ENCODE results near the gene NFE2L2. TPM values are rescaled to one million over a fixed set of nuclear protein-coding genes. Genes with fewer than 3 reads are reported as not detected.

NFE2L2 gene
- total and polyA plus RNA-seq, 2 donors (not counting 1 experiment from before 2014, with no cell fraction given), result 142 to 166 TPM

GRCh38 chr2:177212891-177213856 lies 51.4 kb downstream of the NFE2L2 start:
- H3K36me3 ChIP-seq (ENCODE audit: control insufficient read depth, insufficient read depth, low read length), result peaks cover 6% of the 10 kb centered on the region
- H3K9ac ChIP-seq (ENCODE audit: insufficient read depth, low read length), result peak overlapping the region; percentile 98
- no peaks in the 10 kb centered on the region for H3K9me3 ChIP-seq (ENCODE audit: control insufficient read depth, insufficient read depth, low read depth, low read length)
- no peak overlapping the region for H2AFZ ChIP-seq (ENCODE audit: low read length)
- peak overlapping the region; percentile 97 for H3K27ac ChIP-seq (ENCODE audit: insufficient read depth, low read length)
- no peak for TF ChIP-seq EZH2 (IDR thresholded peaks at IDR 0.05; ENCODE audit: low read length, missing control alignments)
- no peak for TF ChIP-seq CTCF (conservative IDR thresholded peaks at IDR 0.05 in 1 of 2, IDR thresholded peaks at IDR 0.05 in 1 of 2; ENCODE audit: low read depth in 1 of 2, low read length in 2 of 2)
- peak overlapping the region; percentile 97 for H3K4me2 ChIP-seq (ENCODE audit: extremely low read depth, insufficient read depth, low read length)
- peaks cover 2% of the 10 kb centered on the region for H3K4me1 ChIP-seq (ENCODE audit: control insufficient read depth, extremely low read depth, insufficient read depth, low read length)
- H3K4me3 ChIP-seq (replicated peaks in 1 of 4; ENCODE audit: control extremely low read depth in 1 of 4, insufficient read depth in 1 of 4, low read depth in 3 of 4, low read length in 4 of 4), result peak overlapping the region; percentile 72 to 100 (median 90)
- no peaks in the 10 kb centered on the region for H3K27me3 ChIP-seq (ENCODE audit: control insufficient read depth, insufficient read depth, low read length)
- peaks cover 58% of the 10 kb centered on the region for H3K79me2 ChIP-seq (ENCODE audit: control insufficient read depth, insufficient read depth, low read length)
- H4K20me1 ChIP-seq (ENCODE audit: control insufficient read depth, extremely low read depth, insufficient read depth, low read length), result peaks cover 4% of the 10 kb centered on the region
- DNase-seq (ENCODE audit: low read depth in 2 of 2), result peak; percentile 89 to 90

- DNase-seq (ENCODE audit: low read depth in 2 of 2), result peak; percentile 98 to 99
- H3K9me3 ChIP-seq (ENCODE audit: control insufficient read depth, insufficient read depth, low read depth, low read length), result no peaks in the 10 kb centered on the region
- H2AFZ ChIP-seq (ENCODE audit: low read length), result no peak within 1 kb of the TSS
- H3K27me3 ChIP-seq (ENCODE audit: control insufficient read depth, insufficient read depth, low read length), result no peaks in the 10 kb centered on the region
- H3K36me3 ChIP-seq (ENCODE audit: control insufficient read depth, insufficient read depth, low read length), result peaks cover 4% of the 10 kb centered on the region
- peak within 1 kb of the TSS; percentile 81 to 100 (median 90) for H3K4me3 ChIP-seq (replicated peaks in 1 of 4; ENCODE audit: control extremely low read depth in 1 of 4, insufficient read depth in 1 of 4, low read depth in 3 of 4, low read length in 4 of 4)
- H3K4me1 ChIP-seq (ENCODE audit: control insufficient read depth, extremely low read depth, insufficient read depth, low read length), result peaks cover 2% of the 10 kb centered on the region
- H3K4me2 ChIP-seq (ENCODE audit: extremely low read depth, insufficient read depth, low read length), result peak within 1 kb of the TSS; percentile 97
- H3K9ac ChIP-seq (ENCODE audit: insufficient read depth, low read length), result peak within 1 kb of the TSS; percentile 98
- TF ChIP-seq CTCF (conservative IDR thresholded peaks at IDR 0.05 in 1 of 2, IDR thresholded peaks at IDR 0.05 in 1 of 2; ENCODE audit: low read depth in 1 of 2, low read length in 2 of 2) (peak; percentile 20 to 30), EZH2 (IDR thresholded peaks at IDR 0.05; ENCODE audit: low read length, missing control alignments) (no peak)
- peak within 1 kb of the TSS; percentile 98 for H3K27ac ChIP-seq (ENCODE audit: insufficient read depth, low read length)
- H4K20me1 ChIP-seq (ENCODE audit: control insufficient read depth, extremely low read depth, insufficient read depth, low read length), result peaks cover 4% of the 10 kb centered on the region
- peaks cover 50% of the 10 kb centered on the region for H3K79me2 ChIP-seq (ENCODE audit: control insufficient read depth, insufficient read depth, low read length)
These were observed 52.2 kb downstream of the NFE2L2 start, which contains the start of gene HNRNPA3 for GRCh38 chr2:177212106-177212890. Gene HNRNPA3 (plus strand): TSS chr2:177212794. CDS start chr2:177212800, 6 bp downstream.

All from fibroblast of lung (primary cell).